ENCODE measurements around the gene TMEM59.
"Not testable (repeated sequence)": the region's sequence is repeated elsewhere in the genome, so short reads cannot be mapped to it uniquely, and the experiment has no call there.

Gene TMEM59

DNA sequence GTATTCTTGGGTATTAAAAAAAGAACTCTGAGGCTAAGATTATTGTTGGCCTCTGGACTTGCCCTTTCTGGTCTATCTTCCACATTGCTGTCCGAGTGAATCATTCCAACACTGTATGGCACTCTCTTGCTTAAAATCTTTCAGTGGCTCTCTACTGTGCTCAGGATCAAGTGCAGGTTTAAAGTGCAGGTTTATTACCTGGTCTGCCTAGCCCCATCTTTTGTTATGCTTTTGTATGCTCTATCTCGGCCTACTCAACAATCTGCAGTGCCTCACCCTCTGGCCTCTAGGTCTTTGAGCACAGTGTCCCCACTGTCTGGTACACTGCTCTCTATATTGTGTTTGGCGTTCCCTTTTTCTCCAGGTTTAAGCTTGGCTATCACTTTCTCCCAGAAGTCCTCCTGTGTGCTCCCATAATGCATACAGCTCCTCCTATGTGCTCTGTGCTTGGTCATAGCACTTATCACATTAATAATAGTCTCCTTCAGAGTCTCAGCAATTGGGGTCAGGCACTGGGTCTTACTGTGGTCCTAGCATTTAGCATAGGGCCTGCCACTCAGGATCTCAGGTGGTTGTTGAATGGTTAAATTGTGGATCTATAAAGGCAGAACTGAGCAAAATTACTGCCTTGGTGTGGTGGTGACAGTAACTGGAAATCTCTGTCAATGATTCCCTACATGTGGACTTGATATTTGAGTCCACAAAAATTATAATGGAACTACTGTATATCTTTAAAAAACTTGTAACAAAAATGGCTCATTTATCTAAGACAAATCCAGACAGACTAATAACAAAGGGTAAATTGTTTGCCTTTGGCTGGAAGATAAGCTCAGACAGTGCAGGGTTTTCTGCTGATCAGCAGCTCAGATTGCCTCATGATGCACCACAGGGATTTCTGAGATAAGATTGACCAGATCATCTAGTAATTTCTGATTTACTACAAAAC lies 24.4 kb downstream of the TMEM59 start:
- Mint-ChIP-seq H3K27me3 (no peaks in the 10 kb centered on the region), H3K27ac (peak overlapping the region; percentile 16), H3K4me1 (ENCODE audit: low read depth) (no peaks in the 10 kb centered on the region), H3K36me3 (no peaks in the 10 kb centered on the region), H3K9me3 (ENCODE audit: low read depth) (no peaks in the 10 kb centered on the region), H3K4me3 (no peak overlapping the region)

GRCh38 chr1:54027848-54028247 lies 25.2 kb downstream of the TMEM59 start:
- Mint-ChIP-seq H3K27ac (peak overlapping the region; percentile 35), H3K9me3 (ENCODE audit: low read depth) (no peaks in the 10 kb centered on the region), H3K4me3 (no peak overlapping the region), H3K27me3 (no peaks in the 10 kb centered on the region), H3K4me1 (ENCODE audit: low read depth) (no peaks in the 10 kb centered on the region), H3K36me3 (no peaks in the 10 kb centered on the region)

DNA sequence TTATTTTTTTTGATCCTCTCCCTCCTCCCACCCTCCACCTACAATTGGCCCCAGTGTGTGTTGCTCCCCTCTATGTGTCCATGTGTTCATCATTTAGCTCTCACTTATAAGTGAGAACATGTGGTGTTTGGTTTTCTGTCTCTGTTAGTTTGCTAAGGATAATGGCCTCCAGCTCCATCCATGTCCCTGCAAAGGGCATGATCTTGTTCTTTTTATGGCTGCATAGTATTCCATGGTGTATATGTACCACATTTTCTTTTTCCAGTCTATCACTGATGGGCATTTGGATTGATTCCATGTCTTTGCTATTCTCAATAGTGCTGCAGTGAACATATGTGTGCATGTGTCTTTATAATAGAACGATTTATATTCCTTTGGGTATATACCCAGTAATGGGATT lies 28.2 kb downstream of the TMEM59 start:
- not testable (repeated sequence) for H3K27ac Mint-ChIP-seq; H3K36me3 Mint-ChIP-seq; H3K9me3 Mint-ChIP-seq (ENCODE audit: low read depth); H3K4me1 Mint-ChIP-seq (ENCODE audit: low read depth); H3K27me3 Mint-ChIP-seq; H3K4me3 Mint-ChIP-seq

DNA sequence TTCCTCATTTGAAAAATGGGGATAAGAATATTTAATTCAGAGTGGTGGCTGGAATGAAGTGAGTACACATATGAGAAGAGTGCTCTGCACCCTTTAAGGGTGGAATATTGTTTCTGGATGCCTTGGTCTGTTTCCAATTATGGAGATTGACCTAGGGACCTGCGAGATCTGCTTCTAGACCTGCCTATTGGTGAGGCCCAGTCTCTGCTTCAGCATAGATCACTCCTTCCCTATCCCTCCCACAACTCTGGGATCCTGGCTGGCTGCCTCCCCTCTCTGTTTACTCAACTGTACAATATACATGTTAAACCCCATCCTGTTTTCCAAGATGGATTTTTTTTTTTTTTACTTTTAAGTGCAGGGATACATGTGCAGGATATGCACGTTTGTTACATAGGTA lies 28.6 kb downstream of the TMEM59 start:
- Mint-ChIP-seq H3K4me3 (no peak overlapping the region), H3K9me3 (ENCODE audit: low read depth) (no peaks in the 10 kb centered on the region), H3K36me3 (no peaks in the 10 kb centered on the region), H3K4me1 (ENCODE audit: low read depth) (no peaks in the 10 kb centered on the region), H3K27me3 (no peaks in the 10 kb centered on the region), H3K27ac (no peak overlapping the region)

- H3K36me3 Mint-ChIP-seq; H3K4me3 Mint-ChIP-seq; H3K27ac Mint-ChIP-seq; H3K9me3 Mint-ChIP-seq (ENCODE audit: low read depth); H3K4me1 Mint-ChIP-seq (ENCODE audit: low read depth); H3K27me3 Mint-ChIP-seq: not testable (repeated sequence)
Observed at GRCh38 chr1:54019562-54020176, 33.3 kb downstream of the TMEM59 start.

DNA sequence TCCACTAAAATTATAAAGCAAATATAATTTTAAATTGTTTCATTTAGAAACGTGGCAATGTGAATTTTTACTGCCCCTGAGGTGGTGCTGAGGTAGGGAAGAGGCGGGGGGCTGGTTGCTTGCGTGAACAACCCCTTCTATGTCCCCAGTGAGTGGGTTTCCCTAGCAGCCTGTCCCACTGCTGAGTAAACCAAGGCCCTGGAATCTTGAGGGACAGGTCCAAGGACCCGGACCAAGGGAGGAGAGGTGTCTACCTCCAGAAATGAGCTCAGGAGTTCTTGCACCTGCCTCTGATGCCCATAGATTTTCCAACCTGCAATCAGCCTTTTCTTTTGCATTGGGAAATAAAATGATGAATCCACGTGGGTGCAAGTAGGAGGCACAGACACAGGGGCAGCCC lies 34.4 kb downstream of the TMEM59 start:
- H3K27ac Mint-ChIP-seq = no peak overlapping the region

GRCh38 chr1:54017979-54018378 lies 35.0 kb downstream of the TMEM59 start, which contains the start of gene LDLRAD1:
LDLRAD1 (minus strand) TSS chr1:54018186; CDS start chr1:54018112, 74 bp downstream.
- H3K9me3 Mint-ChIP-seq (ENCODE audit: low read depth) = no peaks in the 10 kb centered on the region
- H3K27me3 Mint-ChIP-seq = peaks cover 2% of the 10 kb centered on the region
- no peak within 1 kb of the TSS for H3K4me3 Mint-ChIP-seq
- H3K36me3 Mint-ChIP-seq = no peaks in the 10 kb centered on the region
- H3K4me1 Mint-ChIP-seq (ENCODE audit: low read depth) = no peaks in the 10 kb centered on the region
- H3K27ac Mint-ChIP-seq = no peak within 1 kb of the TSS

More for the DNA sequence above, 34.4 kb downstream of the TMEM59 start:
- Mint-ChIP-seq H3K4me1 (ENCODE audit: low read depth) (no peaks in the 10 kb centered on the region), H3K36me3 (no peaks in the 10 kb centered on the region), H3K27me3 (peaks cover under 1% of the 10 kb centered on the region), H3K4me3 (no peak overlapping the region), H3K9me3 (ENCODE audit: low read depth) (no peaks in the 10 kb centered on the region)

GRCh38 chr1:54016343-54017282 lies 36.4 kb downstream of the TMEM59 start:
- Mint-ChIP-seq H3K36me3 (no peaks in the 10 kb centered on the region), H3K9me3 (ENCODE audit: low read depth) (no peaks in the 10 kb centered on the region), H3K27ac (no peak overlapping the region), H3K27me3 (peaks cover 5% of the 10 kb centered on the region), H3K4me3 (no peak overlapping the region), H3K4me1 (ENCODE audit: low read depth) (no peaks in the 10 kb centered on the region)

GRCh38 chr1:54014009-54014629 lies 38.9 kb downstream of the TMEM59 start:
- H3K27me3 Mint-ChIP-seq = peaks cover 7% of the 10 kb centered on the region
- no peaks in the 10 kb centered on the region for H3K9me3 Mint-ChIP-seq (ENCODE audit: low read depth)
- H3K36me3 Mint-ChIP-seq = no peaks in the 10 kb centered on the region
- no peak overlapping the region for H3K4me3 Mint-ChIP-seq
- H3K27ac Mint-ChIP-seq = no peak overlapping the region
- no peaks in the 10 kb centered on the region for H3K4me1 Mint-ChIP-seq (ENCODE audit: low read depth)

GRCh38 chr1:54013393-54014008 lies 39.5 kb downstream of the TMEM59 start:
- no peaks in the 10 kb centered on the region for H3K36me3 Mint-ChIP-seq
- H3K27ac Mint-ChIP-seq = no peak overlapping the region
- peaks cover 7% of the 10 kb centered on the region for H3K27me3 Mint-ChIP-seq
- no peaks in the 10 kb centered on the region for H3K9me3 Mint-ChIP-seq (ENCODE audit: low read depth)
- H3K4me1 Mint-ChIP-seq (ENCODE audit: low read depth) = no peaks in the 10 kb centered on the region
- no peak overlapping the region for H3K4me3 Mint-ChIP-seq

DNA sequence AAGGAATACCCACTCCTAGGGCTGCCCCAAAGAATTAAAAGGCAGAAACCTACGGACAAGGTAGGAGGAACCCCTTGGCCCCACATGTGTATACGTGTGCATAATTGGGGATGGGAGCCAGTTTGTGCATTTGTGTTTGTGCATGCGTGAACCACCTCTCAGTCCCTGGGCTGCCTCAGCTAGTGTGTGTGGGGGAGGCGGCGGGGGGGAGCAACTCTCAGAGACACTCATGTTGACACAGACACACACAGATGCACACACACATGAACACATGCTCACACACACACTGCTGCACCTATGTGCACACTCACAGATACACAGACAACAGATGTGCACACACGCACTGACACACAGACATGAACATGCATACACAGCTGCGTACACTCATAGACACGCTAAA lies 40.1 kb downstream of the TMEM59 start:
- H3K27me3 Mint-ChIP-seq = peaks cover 7% of the 10 kb centered on the region
- no peaks in the 10 kb centered on the region for H3K9me3 Mint-ChIP-seq (ENCODE audit: low read depth)
- no peak overlapping the region for H3K27ac Mint-ChIP-seq
- H3K36me3 Mint-ChIP-seq = no peaks in the 10 kb centered on the region
- no peak overlapping the region for H3K4me3 Mint-ChIP-seq
- no peaks in the 10 kb centered on the region for H3K4me1 Mint-ChIP-seq (ENCODE audit: low read depth)

DNA sequence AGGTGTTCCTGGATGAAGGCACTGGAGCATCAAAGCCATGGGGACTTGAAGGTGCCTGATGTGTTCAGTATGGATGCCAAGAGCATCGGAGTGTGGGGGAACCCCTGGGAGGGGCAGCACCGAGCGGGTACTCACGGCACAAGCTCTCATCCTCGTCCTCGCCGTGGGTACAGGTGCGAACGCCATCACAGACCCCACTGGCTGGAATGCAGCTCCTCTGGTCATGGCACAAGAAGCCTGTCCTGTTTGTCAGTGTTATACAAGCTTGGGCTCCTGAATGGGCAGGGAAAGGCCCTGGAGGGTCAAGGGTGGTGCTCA lies 41.0 kb downstream of the TMEM59 start:
- no peak overlapping the region for H3K27ac Mint-ChIP-seq

DNA sequence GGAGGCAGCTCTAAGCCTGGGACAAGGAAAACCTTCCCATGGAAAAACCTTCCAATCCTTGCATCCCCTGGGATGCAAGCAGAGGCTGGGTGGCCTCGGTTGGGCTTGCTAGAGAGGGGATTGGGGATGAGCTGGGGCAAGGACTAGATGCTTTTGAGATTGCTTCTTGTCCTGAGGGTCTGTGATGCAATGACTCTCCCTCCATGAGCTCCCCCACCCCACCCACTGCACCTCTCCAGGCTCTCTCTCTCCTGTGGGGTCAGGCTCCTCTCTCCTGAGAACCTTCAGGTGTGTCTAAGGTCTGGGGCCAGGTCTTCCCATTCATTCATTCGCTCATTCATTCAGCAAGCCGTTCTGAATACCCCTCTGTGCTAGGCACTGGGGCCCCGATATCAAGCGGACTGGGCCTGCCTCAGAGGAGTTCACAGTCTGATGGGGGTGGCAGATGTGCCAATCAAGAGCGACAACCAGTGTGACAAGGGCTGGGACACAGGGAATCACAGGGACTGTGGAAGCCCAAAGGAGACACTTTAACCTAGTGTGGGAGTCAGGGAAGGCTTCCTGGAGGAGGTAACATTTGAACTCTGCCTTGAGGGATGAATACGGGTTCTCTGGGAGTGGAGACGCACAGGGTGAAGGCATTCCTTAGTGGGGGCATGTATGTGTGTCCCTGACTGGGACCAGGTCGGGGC lies 41.5 kb downstream of the TMEM59 start:
- no peaks in the 10 kb centered on the region for H3K9me3 Mint-ChIP-seq (ENCODE audit: low read depth)
- no peaks in the 10 kb centered on the region for H3K36me3 Mint-ChIP-seq
- H3K27me3 Mint-ChIP-seq = peaks cover 7% of the 10 kb centered on the region
- H3K27ac Mint-ChIP-seq = no peak overlapping the region
- no peak overlapping the region for H3K4me3 Mint-ChIP-seq
- no peaks in the 10 kb centered on the region for H3K4me1 Mint-ChIP-seq (ENCODE audit: low read depth)

More for the DNA sequence above, 41.0 kb downstream of the TMEM59 start:
- Mint-ChIP-seq H3K4me1 (ENCODE audit: low read depth) (no peaks in the 10 kb centered on the region), H3K36me3 (no peaks in the 10 kb centered on the region), H3K9me3 (ENCODE audit: low read depth) (no peaks in the 10 kb centered on the region), H3K4me3 (no peak overlapping the region), H3K27me3 (peaks cover 7% of the 10 kb centered on the region)

Data from activated naive CD8-positive, alpha-beta T cell (primary cell).